Activated T-helper 1 cell treated with anti-CD3 and anti-CD28 coated beads, Interleukin-2, amount 50 U/mL, for 16 hours (primary cell): ENCODE data around the gene HOXA4.

Experiments
- DNase-seq, 2 donors: peaks; one replicate each; pipeline ENCODE4 v3.0.0-alpha.2; 2020; ENCODE audit warnings: low read depth in 1 of 2, low spot score in 1 of 2

HOXA4 gene

DNA sequence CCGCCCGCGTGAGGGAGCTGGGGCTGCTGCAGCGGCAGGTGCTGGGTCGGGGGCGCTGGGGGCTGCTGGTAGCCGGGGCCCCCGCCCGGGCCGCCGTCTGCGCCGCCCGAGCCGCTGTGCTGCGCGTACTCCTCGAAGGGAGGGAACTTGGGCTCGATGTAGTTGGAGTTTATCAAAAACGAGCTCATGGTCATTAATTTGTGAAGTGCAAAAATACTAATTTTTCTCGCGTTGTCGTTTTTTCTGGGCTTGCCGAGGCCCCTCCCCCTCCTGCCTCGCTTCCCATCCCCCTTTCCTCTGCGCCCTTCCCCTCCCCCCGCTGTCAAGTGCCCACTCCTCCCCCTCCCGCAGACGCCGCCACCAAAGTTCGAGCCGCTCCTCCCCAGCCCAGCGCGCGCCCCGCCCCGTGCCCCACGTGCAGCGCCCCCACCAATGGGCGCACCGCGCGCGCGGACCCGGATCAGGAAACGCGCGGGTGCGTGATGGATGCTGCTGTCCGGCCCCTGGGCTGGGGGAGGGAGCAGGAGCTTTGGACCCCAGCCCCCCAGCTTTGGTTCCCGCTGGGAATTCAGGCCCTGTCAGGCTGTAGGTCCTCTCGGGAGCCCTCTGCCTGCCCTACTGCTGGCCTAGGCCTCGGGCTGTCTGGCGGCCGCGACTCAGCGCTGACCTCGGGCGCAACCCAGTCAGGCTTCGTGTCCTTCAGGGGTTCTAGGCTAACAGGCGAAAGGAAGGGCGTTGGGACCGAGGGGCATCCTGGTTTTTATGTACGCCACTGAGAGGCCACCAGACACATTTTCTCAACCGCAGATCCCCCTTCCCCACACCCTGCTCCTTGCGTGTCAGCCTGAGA, at the start of gene HOXA4:
HOXA4 (minus strand) TSS at position 218 of the 850 bp plus-strand sequence; CDS start at position 194, 24 bp downstream.
- peak; percentile 50 to 57 for DNase-seq

DNA sequence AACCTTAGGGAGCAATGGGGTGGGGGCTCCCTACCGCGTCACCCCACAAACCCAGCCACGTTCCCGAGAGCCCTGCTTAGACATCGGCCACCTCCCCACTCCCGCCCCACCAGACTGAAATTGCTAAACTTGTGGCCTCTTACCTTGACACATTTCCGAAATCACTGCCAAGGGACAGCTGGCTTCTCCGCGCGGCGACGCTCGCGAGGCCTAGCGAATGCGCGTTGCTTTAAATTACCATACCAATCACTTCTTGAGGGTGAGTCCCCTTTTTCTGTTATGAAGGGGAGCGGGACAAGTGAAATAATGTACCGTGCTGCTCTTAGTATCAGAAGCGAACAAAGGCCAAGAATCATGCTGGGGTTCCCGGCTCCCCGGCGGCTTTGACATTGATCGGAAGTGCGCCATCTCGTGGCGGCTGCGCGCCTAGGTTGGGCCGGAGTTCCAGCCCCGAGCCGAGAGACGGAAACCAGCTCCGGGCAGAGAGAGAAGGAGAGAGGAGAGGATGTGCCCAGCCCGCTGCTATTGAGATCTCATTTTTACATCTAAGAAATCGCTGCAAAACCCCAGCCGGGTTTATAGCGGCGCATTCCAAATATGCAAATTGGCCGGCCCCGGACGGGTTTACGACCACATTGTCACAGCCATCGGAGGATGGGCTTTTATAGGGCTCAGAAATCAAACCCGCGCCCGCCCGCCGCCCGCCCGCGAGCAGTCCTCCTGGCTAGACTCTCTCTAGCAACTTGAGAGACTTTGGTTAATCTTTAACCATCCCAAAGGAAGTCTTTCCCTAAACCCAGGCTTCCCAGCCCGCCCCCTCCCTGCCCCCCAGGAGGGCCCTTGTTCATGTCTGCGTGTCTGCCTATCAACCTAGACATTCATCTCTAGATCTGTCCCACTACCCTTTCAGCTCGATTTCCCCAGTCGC, 49.2 kb upstream of the HOXA4 start:
- DNase-seq: peak; percentile 28 to 37

DNA sequence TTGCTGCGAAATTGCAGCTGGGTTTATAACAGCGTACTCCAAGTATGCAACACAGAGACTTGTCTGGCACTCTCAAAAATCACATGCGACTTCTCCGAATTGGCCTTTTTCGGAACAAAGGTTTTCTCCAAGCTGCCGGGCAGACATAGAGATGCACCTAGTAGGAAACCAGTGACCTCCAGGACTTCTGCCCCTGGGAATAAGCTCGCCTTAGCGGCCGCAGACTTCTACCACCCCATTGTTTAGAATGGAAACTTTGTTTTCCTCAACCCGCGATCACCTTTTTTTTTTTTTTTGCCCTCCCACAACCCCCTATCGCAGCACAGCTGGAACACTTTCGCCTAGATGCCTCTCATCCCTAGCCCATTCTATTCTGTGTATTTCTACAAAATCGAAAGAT, 48.5 kb upstream of the HOXA4 start:
- DNase-seq: no peak

DNA sequence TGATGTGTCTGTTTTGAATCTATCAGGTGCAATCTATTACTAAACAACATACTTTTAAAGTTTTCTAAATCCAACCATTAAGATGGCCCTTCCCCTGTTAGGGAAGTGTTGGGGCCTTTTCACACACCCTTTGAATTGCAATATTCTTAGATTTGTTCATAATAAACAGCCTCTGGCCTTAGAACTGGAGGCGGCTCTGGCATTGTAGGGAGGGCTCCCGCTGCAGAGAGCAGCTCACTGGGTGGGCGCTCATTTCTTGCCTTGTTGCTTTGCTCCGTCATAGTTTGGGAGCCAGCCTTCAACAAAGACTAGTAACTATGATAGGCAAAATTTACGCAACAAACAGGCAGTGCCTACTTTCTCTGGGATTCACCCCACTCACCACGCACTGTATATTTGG, 47.8 kb upstream of the HOXA4 start:
- DNase-seq: no peak

DNA sequence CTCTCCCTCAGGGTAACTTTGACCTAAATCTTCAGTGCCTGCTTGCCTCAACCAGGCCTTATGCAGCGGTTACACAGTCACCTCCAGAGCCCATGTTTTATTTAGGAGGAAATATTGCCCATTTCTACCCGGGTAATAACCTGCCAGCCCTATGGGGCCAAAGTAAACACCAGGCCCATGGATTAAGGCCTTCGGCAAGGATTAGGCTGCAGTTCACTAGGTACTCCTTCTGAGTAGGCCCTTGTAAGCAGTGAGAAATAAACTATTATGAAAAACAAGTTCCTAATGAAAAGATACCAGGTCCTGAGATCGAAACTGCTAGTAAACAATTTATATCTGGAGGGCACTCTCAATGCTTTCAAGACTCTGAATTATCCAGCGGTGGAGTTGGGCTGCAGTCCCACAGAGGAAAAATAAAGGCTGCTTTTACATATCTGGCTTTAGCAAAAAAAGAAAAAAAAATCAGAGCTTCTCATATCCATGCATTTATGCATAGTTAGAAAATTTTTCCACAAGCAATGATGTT, 47.3 kb upstream of the HOXA4 start:
- DNase-seq: no peak

DNA sequence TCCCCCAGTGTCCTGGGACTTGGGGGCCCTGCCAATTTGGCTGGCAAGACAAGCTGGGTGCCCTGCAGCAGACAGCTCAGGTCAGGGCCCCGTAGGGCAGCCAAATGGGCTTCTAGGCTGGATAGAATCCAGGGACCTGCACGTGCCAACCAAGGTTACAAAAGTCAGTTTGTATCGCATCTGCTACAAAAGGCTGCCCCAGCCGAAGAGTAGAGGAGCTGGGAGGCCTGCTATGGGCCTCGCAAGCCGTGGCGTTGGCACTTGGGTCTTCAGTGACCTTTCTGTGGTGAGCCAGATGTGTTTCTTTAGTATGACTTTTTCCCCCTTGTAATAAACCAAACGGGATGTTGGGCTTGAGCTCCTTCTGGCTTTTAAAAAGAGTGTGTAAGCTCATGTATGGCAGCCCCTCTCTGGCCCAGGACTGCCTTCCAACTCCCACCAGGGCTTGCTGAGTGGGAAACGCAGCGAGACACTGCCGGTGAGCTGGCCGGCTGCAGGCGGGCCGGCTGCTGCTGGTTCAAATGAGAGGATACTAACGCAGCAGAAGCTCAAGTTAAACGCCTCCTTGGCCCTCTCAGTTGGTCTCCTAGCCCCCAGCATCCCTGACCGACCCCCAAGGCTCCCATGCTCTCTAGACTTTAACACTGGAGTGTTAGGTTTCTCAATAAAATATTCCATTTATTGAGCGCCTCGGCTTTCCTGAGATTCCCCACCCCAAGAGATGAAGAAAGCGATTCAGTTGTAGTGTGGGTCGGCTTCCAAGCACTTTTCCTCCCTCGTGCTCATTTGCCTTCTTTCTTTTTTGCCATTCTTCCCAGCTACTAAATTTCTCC, 46.6 kb upstream of the HOXA4 start:
- peak in 1 of 2 donors; percentile 2 for DNase-seq

DNA sequence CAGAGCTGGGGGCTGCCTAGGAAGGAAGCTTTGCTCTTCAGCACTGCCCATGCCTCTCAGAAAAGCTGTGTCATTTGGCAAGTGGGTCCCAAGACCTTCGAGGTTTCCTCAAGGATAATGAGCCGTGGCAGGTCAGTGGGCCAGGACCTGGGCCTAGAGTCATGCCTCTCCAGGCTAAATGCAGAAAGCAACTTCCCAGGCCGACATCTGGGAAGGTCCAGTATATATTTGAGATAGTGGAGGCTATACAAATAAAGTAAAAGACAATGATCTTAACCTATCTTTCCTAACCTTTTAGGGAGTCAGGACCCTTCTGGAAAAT, 45.9 kb upstream of the HOXA4 start:
- DNase-seq: no peak

DNA sequence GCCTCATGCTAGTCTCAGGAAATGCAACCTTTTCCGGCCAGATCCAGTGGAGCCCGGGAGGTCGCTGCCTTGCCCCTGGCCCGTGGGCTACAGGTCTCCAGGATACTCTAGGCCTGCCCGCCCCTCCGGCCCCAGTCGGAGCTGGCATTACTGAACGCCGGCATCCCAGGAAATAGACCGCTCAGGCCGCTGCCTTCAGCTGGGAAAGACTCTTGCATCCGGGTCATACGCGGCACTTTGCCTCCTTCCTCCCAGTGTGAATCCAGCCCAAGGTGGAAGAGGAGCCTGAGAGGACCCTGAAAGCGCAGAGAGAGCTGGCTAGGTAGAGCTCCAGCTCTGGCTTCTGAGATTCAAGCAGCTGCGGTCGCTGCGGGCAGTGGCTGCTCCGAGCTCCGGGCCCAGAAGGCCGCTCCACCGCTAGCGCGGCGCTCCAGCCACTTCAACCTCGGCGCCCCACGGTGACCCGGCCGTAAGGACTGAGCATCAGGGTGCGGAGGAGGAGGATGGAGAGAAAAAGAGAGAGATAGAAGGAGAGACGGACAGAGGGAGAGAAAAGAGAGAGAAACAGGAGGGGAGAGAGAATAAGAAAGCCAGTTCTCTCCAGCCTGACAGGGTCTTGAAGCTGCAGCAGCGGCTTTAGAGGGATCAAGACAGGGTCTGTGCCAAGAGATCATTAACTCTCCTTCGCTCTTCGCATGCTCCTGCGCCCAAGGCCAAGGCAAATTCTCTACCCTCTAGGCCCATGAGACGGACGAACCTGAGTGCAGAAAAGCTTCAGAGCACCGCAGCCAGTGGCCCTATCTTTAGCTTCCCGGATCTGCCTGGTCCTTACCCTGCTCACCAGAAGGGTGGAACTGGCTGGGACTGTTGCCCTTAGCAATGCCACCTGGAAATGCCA, 45.3 kb upstream of the HOXA4 start:
- DNase-seq: peak in 1 of 2 donors; percentile 0

DNA sequence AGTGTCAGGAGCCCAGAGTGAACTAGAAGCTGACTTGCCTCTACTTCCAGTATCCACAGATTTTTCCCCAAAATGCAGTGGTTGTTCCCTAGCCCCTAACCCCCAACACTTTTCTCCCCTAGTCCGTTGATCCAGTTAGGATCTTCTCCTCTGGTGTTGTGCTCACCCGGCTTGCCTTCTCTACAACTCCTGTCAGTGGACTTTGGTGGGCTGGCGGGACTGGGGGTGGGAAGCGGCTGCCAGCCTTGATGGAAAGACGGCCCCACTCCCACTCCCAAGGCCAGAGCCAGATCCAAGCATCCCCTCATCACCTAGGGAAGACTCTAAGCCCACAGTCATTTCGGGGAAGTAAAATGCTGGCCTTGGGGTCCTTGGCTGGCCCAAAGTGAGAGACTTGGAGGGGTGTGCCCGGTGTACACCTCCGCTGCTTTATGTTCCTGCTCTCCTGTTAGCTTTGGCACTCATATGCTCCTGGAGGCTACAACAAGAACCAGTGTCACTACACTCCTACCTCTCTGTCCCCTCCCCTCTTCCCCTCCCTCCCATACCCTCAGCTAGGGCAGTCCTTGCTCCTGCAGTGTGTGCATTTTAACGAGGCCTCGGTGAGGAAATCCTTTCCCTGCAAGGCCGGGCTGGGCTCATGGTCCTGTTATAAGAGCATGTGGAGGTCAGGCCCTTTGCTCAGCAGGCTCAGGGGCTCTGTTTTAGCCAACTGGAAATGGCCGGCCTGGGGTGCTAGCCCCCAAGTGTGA, 44.5 kb upstream of the HOXA4 start:
- DNase-seq: no peak

DNA sequence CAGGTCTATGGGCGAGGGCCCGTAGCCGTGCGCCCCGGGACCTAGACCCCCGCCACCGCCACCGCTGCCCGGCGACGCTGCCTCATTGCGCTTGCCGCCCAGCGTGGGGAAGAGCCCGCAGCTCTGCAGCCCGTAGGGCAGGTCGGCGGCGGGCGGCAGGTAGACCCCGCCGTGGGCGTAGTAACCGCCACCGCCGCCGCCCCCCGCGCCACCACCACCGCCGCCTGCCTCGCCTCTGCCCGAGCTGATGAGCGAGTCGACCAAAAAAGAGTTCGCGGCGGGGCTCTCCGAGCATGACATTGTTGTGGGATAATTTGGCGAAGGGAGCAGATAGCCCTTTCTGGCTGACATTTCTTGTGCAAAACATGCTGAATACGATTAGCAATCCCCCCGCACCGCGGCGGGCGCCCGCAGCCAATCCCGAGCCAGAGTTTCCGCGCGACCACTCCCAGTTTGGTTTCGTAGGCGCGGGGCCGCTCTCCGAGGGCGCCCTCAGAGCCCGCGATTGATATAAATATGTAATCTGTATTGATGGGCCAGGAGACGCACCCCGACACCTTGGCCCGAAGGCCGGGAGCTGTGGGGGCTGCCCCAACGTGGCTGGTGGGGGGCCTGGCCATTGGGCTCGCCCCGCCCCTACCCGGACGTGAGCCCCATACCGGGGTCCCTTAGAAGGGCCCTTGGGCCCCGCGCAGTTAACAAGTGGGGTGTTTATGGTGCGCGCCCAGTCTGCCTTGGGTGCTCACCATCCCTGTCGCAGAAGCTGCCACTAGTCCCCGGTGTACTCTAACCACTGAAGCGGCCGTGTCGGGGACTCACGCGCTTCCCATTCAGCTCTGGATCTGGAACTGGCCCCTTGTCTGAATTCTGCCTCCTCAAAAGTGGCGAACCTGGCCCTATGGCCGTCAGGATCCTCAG, 43.7 kb upstream of the HOXA4 start, which contains the start of gene HOXA10:
HOXA10 (minus strand) TSS at position 365 of the 918 bp plus-strand sequence; CDS start at position 351, 14 bp downstream.
- DNase-seq: peak in 1 of 2 donors; percentile 3

DNA sequence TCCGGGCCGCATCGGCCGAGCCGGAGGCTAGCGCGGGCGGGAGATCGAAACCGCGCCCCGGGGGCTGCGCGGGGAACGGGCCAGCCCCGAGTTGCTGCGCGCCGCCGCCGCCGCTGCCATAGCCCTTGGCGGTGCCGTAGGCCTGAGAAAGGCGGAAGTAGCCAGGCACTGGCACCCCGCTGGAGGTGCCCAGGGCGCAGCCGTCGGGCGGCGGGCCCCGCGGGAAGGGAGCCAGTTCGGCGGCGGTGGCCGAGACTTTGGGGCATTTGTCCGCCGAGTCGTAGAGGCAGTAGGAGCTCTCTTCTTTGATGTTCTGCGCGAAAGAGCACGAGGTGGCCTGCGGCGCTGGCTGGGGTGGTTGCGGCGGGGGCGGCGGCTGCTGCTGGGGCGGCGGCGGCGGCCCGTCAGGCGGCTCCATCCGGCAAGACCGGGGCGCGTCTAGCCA, 43.0 kb upstream of the HOXA4 start:
- DNase-seq: peak in 1 of 2 donors; percentile 3

DNA sequence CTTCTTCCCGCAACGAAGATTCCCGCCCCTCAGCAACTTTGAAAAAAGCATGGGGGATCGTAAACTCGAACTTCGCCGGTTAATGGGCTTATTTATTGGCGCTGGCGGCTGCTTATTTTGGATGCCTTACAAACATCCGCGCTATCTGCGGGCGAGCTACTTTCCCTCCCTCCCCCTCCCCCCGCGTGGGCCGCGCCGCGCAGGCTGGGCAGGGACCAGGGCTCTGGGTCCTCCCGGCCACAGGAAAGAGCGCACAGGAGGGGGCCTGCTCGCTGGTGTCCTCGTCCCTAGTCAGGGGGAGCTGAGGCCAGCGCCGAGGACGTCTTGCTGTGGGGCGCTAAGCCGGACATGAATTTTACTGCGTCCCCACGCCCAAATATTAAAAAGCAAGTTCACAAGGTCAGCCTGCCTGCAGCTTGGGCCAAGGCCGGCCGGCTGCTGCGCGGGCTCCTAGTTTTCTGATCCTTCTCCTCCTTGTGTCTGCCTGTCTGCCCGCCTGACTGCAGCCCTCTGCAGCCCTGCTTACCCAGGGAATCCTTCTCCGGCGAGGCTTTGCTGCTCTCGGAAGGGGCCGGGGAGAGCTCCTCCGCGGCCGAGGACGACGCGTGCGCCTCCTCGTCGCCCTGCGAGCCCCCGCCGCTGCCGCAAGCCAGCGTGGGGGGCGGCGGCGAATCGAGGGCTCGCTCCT, 42.4 kb upstream of the HOXA4 start:
- DNase-seq: peak in 1 of 2 donors; percentile 3

DNA sequence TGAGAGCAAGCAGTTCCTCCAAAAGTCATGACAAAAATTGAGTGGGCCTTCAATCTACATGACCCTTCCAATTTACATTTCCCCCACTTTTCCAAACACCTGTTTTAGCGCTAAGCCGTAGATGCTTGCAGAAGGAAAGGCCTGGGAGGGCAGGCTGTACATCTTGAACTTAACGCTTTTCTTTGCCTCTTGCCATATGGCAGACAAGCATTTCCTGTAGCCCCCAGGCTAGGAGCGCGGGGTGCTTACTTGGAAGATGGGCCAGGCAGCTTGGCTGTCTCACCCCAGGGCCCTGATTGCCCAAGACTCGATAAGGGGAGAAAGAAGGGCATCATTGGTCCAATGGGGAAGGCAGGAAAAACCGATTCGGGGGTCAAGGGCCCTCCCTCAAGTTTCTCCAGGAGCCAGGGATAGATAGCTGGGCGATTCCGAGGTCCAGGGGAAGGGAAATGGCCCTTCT, 41.8 kb upstream of the HOXA4 start:
- peak in 1 of 2 donors; percentile 3 for DNase-seq

DNA sequence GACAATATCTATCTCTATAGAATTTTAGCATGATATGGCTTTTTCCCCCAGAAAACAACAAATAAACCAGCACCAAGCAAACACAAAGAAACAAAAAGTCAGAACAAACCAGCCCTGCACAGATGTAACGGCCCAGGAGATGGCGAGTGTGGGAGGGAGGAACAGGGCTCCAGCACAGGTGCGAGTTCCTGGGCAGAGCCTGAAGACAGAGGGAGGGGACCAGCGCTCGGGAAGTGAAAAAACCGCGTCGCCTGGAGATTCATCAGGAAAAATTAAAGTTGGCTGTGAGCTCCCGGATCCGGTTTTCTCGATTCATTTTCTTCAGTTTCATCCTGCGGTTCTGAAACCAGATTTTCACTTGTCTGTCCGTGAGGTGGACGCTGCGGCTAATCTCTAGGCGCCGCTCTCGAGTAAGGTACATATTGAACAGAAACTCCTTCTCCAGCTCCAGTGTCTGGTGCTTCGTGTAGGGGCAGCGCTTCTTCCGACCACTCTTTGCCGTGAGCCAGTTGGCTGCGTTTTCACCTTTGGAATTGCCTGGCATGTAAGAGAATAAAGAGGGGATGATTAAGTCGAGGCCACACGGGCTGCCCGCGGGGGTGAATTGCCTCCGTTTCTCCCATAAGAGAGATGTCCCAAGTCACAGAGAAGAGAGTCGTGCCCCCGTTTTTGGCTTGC, 41.2 kb upstream of the HOXA4 start:
- DNase-seq: peak in 1 of 2 donors; percentile 1

DNA sequence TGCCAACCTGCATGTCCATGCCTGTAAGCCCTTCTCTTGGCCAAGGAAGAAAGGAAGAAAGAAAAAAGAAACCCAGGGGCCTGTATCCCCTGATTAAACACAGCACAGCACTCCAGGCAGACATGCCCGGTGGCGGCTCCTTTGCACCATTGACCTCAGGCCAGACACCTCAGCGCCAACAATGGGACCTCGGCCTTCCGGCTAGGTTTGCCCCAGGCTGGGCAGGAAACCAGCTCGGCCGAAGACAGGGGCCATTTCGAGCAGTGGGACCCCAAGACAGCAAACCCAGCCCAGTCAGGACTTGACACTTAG, 40.7 kb upstream of the HOXA4 start:
- DNase-seq: no peak

DNA sequence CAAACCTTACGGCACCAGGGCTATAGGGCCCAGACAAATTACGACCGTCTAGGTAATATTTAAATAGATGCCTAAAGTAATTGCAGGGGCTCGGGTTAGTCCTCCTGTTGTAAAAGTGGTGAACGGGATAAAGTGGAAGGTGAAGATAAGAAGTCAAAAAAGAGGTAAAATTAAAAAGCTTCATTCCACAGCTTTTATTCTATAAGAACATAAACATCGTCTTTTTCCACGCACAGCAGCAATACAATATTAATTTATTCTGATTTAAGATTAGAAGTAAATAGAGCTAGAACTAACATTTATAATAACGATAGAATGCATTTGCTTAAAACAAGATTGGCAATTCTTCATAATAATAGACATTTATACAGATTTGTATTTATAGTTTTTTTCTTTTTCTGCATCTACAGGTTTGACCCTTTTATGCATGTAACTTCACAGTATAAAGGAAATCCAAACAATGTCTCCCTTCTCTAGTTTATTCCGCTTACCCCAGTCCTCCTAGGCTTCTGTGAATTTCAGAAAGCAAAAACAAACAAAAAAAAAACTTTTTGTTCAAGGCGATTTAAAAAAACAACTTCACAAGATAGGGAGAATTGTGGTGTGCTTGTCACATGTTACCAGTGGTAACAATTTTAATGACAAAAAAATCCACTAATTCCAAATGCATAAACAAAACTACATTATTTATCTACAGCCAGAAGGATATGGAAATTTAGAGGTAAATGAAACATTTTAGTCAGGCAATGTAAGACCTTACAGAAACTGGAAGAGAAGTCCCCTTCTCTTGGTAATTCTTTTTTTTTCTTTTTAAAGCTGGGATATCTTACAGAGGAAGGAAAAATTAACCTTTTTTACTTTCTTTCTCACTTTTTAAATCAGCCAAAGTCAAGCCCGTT, 40.1 kb upstream of the HOXA4 start:
- no peak for DNase-seq
